Urothelium cell line (cell line): ENCODE results near the gene GBGT1.
"Not testable (repeated sequence)": the region's sequence is repeated elsewhere in the genome, so short reads cannot be mapped to it uniquely, and the experiment has no call there.

ENCODE experiments used
- DNase-seq: peaks from one replicate; pipeline ENCODE4 v3.0.0; 2011; ENCODE audit warnings: low spot score, mixed read lengths
- FAIRE-seq: peaks from 2 replicates; lab custom pipeline; 2011; peaks lifted over from hg19 to GRCh38; lab: Jason Lieb, UNC

Gene GBGT1

GRCh38 chr9:133199648-133200321 lies 36.1 kb upstream of the GBGT1 start:
- DNase-seq (peak; percentile 93), FAIRE-seq (peak; percentile 89)

DNA sequence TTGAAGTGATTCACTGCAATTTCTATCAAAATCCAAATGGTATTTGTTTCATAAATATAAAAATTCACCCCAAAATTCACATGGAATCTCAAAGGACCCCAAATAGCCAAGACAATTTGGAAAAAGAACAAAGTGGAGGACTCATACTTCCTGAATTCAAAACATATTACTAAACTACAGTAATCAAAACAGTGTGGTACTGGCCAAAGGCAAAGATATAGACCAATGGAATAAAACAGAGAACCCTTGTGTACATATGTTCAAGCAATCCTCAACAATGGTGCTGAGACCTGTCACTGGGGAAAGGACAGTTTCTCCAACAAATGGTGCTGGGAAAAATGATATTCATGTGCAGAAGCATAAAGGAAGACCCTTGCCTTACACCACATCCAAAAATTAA lies 31.3 kb upstream of the GBGT1 start:
- no peak for FAIRE-seq
- no peak for DNase-seq

DNA sequence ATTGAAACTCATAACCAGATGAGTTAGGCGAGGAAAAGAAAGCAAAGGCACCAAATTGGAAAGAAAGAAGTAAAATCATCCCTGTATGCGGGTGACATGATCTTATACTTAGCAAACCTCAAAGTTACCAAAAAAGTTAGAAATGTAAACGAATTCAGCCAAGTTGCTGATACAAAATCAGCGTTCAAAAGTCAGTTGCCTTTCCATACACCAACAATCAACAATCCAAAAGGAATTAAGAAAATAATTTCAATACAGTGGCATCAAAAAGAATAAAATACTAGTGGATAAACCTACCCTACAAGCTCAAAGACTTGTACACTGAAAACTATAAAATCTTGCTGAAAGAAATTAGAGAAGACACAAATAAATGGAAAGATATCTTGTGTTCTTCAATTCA lies 30.9 kb upstream of the GBGT1 start:
- DNase-seq (no peak), FAIRE-seq (no peak)

- DNase-seq, result no peak
- FAIRE-seq, result no peak
These were observed 28.3 kb upstream of the GBGT1 start for GRCh38 chr9:133191989-133192388.

DNA sequence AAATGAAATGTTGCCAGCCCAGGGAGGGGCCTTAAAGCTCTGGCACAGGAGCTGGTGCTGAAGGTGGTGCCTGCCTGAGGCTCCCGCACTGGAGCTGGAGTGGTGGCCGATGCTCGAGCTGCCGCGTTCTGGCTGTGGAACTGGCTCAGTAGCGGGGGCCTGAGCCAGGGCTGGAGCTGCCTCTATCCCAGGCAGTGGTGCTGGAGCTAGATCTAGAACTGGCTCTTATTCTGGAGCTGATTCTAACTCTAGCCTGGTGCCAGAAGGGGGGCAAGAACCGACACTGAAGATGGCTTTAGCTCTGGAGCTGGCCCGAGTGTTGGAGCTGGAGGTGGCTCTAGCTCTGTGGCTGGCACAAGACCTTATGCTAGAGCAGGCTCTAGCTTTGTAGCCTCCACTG lies 26.1 kb upstream of the GBGT1 start:
- DNase-seq (no peak), FAIRE-seq (no peak)

- DNase-seq (no peak), FAIRE-seq (no peak)
These were observed 25.1 kb upstream of the GBGT1 start for GRCh38 chr9:133188843-133189180.

DNA sequence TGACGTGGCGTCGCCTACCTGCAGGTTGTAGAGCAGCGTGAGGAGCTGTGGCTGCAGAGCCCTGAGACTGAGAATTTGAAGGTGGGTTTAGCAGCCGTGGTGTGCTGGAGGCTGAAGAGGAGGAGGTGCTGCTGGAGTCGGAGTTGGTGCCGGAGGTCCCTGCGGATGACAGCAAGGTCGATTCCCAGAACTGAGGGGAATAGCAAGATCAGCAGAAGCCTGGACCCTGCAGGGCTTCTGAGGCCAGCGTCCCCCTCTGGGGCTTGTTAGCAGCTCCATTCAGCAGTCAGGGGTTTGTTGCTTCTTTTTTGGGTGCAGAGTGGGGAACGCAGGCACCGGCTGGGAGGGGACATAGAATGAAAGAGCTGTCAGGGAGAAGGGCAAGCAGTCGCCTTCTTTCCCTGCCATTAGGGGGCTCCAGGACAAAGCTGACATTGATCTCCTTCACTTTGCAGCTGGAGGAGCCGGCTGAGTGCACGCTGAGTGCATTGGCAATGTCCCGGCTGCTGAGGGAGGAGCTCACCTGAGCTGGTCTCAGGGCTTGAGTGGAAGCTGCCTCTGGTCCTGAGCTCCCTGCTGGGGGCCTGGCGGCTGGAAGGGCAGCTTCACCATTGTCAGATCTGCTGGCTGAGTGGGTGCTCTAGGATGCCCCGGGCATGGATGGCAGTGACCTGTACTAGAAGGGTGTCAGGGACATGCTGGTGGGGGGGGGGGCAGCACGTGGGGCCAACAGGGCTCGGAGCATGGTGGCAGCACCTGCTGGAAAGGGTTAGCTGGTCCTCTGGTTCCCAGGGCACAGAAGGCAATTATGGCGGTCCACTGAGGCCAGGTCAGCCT lies 24.5 kb upstream of the GBGT1 start:
- DNase-seq, result peak; percentile 53
- FAIRE-seq, result no peak

DNA sequence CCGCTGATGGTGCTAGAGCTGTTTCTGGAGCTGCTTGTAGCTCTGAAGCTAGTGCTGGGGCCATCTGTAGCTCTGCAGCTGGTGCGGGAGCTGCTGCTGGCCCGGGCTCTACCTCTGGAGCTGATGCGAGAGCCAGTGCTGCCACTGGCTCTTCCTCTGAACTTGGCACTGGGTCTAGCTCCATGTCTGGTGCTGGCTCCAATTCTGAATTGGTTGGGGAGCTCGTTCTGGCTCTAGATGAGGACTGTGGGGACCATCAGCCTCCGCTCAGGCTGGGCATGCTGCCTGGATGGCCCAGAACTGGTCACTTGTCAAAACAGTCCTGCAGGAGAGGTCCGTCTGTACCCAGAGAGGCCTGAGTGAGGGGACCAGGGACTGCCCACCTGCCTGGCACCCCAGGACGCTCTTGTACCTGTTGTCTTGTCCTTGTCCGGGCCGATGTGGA lies 23.9 kb upstream of the GBGT1 start:
- FAIRE-seq, result no peak

GRCh38 chr9:133186736-133187135 lies 23.0 kb upstream of the GBGT1 start:
- DNase-seq (no peak), FAIRE-seq (no peak)

More for the DNA sequence above, 23.9 kb upstream of the GBGT1 start:
- DNase-seq, result no peak

- DNase-seq, result peak; percentile 70
- no peak for FAIRE-seq
These were observed 21.3 kb upstream of the GBGT1 start for GRCh38 chr9:133184971-133185370.

DNA sequence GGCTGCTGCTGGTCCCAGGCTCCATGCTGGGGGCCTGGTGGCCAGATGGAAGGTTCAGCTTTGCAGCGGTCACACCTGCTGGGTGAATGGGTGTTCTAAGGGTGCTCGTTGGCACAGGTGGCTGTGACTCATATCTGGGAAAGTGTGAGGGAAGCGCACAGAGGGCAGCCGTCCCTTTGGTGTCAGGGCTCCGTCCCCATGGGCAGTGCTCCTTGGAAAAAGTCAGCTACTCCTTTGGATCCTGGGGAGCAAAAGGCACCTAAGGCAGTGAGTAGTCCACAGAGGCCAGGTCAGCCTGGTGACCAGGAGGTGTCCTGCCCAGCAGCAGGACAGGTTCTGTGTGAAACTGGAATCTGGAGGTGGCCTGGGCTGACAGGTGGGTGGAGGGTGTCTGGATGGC lies 18.4 kb upstream of the GBGT1 start:
- FAIRE-seq (no peak), DNase-seq (no peak)

DNA sequence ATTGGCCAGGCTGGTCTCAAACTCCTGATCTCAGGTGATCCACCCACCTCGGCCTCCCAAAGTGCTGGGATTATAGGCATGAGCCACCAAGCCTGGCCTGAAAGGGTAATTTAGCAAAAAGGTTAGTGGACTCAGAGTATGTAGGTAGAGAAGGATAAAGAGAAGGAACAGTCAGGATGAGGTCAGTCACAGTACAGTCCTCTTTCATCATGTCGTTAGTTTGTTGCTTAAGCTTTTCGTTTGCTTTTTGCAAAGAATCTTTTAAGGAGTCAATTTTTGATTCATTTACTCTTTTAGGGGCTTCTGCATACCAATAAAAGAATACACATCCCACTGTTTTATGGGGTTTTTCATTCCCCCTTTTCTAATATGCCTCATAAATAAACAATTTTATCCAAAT lies 17.8 kb upstream of the GBGT1 start:
- FAIRE-seq (no peak), DNase-seq (no peak)

DNA sequence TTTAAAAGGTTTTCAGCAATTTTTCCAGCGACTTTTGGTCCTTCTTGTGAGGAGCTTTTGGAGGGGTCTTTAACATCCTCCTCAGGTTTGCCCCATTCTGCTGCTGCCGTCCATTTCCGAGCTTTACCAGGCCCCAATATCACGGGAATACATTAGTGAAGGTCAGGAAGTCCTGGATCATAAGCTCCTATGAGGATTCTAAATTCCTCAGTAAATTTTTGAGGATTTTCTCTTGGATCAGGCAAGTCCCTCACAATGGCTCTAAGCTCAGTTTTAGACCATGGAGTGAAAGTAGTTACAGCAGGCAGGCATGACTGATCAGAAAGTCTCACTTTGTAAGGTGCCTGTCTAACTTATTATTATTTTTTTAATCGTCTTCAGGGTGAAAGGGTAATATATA lies 17.2 kb upstream of the GBGT1 start:
- FAIRE-seq, result no peak
- DNase-seq, result no peak

DNA sequence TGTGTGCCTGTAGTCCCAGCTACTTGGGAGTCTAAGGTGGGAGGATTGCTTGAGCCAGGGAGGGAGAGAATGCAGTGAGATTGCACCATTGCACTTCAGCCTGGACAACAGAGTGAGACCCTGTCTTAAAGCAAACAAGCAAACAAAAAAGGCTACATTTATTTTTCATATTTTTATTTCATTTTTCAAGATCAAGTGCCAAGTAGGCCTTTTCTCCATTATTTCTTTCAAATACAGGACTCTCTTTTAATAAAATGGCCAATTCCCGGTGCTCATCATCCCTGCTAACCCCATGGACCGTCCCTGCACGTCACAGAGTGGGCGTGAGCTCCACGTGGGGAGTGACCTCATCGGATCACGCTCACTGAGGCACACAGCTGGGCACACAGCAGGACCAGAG lies 9.3 kb upstream of the GBGT1 start:
- no peak for DNase-seq
- FAIRE-seq, result no peak

DNA sequence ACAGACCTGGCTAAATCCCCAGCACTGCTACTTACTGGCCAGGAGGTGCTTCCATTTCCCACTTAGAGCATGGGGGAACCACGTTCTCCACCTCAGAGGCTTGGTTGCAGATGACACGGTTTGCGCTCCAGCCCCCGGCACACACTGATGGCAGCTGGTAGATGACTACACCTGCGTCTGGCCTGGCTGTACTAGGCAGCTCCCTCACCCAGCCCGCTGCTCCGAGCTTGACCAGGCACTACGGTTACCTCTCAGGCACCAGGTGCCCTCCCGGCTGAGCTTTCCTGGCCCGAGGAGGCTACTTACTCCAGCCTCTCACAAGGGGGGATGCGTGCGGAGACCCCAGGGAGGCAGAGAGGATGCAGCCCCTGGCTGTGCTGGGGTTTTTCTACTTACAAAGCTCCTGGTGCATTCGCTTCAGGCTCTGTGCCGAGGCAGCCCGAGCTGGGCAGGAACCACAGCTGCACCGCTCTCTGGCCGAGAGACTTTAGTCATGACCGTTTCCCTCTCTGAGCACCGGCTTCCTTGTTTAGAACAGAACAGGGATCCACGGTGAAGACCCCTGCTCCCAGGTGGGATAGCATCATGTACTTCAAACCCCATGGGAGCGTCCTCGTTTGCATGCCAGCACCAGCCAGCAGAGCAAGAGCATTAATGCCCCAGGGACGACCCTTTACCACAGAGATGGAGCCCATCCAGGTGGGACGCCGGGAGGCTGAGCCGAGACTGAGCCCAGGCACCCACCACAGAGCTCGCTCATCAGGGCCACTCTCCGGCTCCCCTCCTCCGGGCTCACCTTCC lies 7.6 kb upstream of the GBGT1 start:
- DNase-seq (no peak), FAIRE-seq (no peak)

DNA sequence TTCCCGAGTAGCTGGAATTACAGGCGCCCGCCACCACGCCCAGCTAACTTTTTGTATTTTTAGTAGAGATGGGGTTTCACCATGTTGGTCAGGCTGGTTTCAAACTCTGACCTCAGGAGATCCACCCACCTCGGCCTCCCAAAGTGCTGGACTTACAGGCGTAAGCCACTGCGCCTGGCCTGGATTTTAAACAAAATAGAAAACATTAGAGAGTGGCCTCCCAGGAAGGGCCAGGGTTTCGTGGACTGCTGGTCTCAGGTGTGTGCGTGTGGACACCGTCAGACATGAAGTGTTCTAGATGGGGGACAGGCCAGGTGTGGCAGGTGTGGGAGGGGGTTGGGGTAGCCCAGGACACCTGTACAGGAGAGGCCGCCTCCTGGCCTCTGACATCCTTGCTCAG lies 7.0 kb upstream of the GBGT1 start:
- DNase-seq (no peak), FAIRE-seq (no peak)

DNA sequence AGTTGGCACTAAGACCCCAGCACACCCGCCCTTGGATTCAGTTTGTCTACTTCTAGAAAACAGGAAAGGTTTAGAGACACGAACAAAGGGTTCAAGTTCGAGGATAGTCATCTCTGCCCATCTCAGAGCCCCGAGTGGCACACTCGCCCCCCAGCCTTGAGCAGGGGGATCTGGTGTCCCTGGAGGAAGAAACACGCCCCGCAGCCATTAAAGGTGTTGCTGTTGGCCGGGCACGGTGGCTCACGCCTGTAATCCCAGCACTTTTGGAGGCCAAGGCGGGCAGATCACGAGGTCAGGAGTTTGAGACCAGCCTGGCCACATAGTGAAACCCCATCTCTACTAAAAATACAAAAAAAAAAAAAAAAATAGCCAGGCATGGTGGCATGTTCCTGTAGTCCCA lies 6.0 kb upstream of the GBGT1 start:
- not testable (repeated sequence) for DNase-seq, FAIRE-seq

GRCh38 chr9:133169102-133169501 lies 5.4 kb upstream of the GBGT1 start:
- no peak for DNase-seq
- FAIRE-seq, result no peak

DNA sequence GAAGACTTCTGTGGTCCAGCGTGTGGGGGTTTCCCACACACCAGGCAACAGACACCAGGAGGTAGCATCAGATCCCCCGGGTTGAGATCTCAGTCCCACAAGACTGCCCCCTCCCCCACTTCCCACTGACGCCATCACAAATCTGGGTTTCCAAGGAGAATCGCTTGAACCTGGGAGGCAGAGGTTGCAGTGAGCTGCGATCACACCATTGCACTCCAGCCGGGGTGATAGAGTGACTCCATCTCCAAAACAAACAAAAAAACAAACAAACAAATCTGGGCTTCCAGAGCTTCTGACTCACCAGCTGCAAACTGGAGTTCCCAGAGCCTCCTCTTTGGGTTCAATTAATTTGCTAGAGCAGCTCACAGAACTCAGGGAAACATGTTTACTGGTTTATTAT lies 4.7 kb upstream of the GBGT1 start:
- DNase-seq, result no peak
- FAIRE-seq, result no peak

DNA sequence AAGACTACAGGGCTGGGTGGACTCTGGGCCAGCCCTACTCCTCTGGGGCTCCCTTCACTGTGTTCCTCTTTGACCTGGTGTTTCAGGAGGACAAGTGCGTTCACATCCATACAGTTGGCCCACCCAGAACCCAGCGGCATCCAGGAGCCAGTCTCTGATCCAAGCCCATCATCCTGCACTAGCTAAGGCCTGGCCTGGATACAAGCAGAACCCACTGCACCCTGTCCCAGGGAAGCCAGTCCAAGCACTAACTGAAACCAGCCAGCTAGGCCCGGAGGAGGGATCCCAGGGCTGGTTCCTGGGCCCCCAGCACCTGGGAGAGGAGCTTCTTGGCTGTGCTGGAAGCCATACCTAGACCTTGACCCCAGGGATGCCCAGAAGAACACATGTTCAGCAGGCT lies 4.1 kb upstream of the GBGT1 start:
- DNase-seq (no peak), FAIRE-seq (no peak)

DNA sequence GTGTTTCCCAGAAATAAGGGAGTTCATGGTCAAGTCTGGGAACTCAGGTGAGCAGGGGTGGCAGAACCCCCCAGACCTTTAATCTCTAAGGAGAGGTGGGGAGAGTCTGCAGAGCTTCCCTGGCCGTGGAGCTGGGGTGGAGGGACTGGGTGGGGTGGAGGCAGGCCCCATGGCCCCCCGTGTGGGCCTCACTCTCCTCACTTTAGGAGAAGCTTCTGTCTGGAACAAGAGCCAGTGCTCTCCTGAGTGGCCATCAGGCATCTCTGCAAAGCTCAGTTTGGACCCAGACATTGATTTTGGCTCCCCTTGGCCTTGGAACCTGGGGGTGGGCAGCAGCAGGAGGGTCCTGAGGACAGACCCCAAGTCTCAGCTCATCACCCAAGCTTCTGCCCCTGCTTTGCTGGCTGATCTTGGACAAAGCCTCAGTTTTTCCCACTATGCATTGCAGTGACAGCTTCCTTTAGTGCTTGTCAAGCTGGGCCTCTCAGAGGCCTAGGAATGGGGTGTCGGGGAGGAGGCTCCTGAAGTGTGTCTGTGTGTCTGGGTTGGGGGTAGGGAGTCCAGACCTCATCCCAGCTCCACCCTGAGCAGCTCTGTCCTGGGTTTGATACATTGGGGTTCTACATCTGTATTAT lies 3.5 kb upstream of the GBGT1 start:
- no peak for DNase-seq
- no peak for FAIRE-seq
